Heart left ventricle (tissue), 13 donors: Measurements from ENCODE around the gene PLCB1.

Experiments used
- CTCF ChIP-seq, 12 donors: fragments of 200-600 bp; sonication (generic) in 4 of 12; IDR thresholded peaks; one replicate each; pipeline versions ENCODE4 v1.5.0 to v1.8.0; 2018 to 2022; ENCODE audit warnings: antibody characterized with exemption in 12 of 12, mild to moderate bottlenecking in 5 of 12
- POLR2A ChIP-seq, 2 donors: fragments of 450-650 bp; IDR thresholded peaks; one replicate each; pipeline ENCODE4 v1.6.1; 2017; ENCODE audit warnings: antibody characterized with exemption in 2 of 2, mild to moderate bottlenecking in 2 of 2, moderate library complexity in 2 of 2
- donor health status: ischemic (EF 13 %, LVEDD 7.1; RV severe dilation, severe dysfunction).
- donor health status: DM: no; HTN: yes; CAD: no.
- donor health status: DM: no; HTN: no; CAD: no.
- donor health status: ischemic (EF 25% LVEDD 6.9; RV normal size, moderate dysfunction).
- donor health status: ischemic (EF 25% LVEDD 5.7; RV mildly dilated, moderate dysfunction).
- donor health status: ischemic (EF 35%, LVEDD 5.7; RV mildly dilated, moderate dysfunction).
- donor health status: nonischemic (EF 11% LVEDD 7.7; RV severe dilation, severe dysfunction).
- donor health status: DM: yes; HTN: yes; CAD: no.
- donor health status: PGD.
- donor health status: ischemic (EF 29% LVEDD 5.4; RV normal size, mild dysfunction).
- donor health status: nonischemic (EF 23%, LVEDD 6.1; RV moderate dilation, normal function).

- no peak for TF ChIP-seq CTCF (IDR thresholded peaks at IDR 0.05)
- TF ChIP-seq POLR2A (IDR thresholded peaks at IDR 0.05) = no peak
Observed at GRCh38 chr20:8306937-8307336, 174.9 kb downstream of the PLCB1 start.
